GM12878 (cell line): ENCODE results near the gene CHMP4A. TPM values are rescaled to one million over a fixed set of nuclear protein-coding genes. Genes with fewer than 3 reads are reported as not detected.

Source experiments
- ATAC-seq: fragments of 200-7000 bp; cut with Tn5 transposase; 3 replicates; pipeline ENCODE4 v1.9.1; 2020; ENCODE audit warnings: mild to moderate bottlenecking, moderate library complexity
- BruUV-seq: library from RNA; stranded (reverse); fragments of 400-500 nt; replicated peaks from 2 replicates; lab custom pipeline; 2021; lab: Mats Ljungman, UMichigan
- CTCF ChIA-PET: fragments of 300-600 bp; sonication (Branson Sonifier 250); formaldehyde crosslinking; extraction: SDS; loops from one replicate; lab custom pipeline; 2021; ENCODE audit warnings: inconsistent platforms; lab: Yijun Ruan, JAX
- POLR2A ChIA-PET: fragments of 350-600 bp; formaldehyde crosslinking; extraction: SDS; loops from one replicate; lab custom pipeline; 2021; ENCODE audit warnings: inconsistent platforms; lab: Charles Lee
- RAD21 ChIA-PET: fragments of 300-600 bp; sonication (Branson Sonifier 250); formaldehyde crosslinking; loops from one replicate; lab custom pipeline; 2023; ENCODE audit warnings: antibody characterized with exemption; ENCODE audit not compliant: unreplicated experiment; lab: Charles Lee
- SMC1A ChIA-PET: fragments of 300-600 bp; sonication (Branson Sonifier 250); formaldehyde crosslinking; loops from one replicate; lab custom pipeline; 2023; ENCODE audit not compliant: unreplicated experiment, uncharacterized antibody; lab: Charles Lee
- DNase-seq: peaks from one replicate; pipeline ENCODE4 v3.0.0-alpha.2; 2011; ENCODE audit warnings: low read depth, low spot score
- FAIRE-seq: peaks from 3 replicates; lab custom pipeline; 2011; peaks lifted over from hg19 to GRCh38; lab: Jason Lieb, UNC
- H2AFZ ChIP-seq: 2 replicates; pipeline ENCODE4 v1.6.0; 2011; ENCODE audit warnings: low read depth, low read length, control low read depth; ENCODE audit not compliant: control insufficient read depth
- H3K27ac ChIP-seq: 2 replicates; pipeline ENCODE4 v1.5.1; 2011; ENCODE audit warnings: control low read depth; ENCODE audit not compliant: control insufficient read depth, insufficient read depth
- H3K27me3 ChIP-seq, 2 experiments: replicated peaks in 1 of 2; 2 replicates each; pipeline versions ENCODE4 v1.6.0 to v1.6.1; 2011; ENCODE audit warnings: low read length in 1 of 2; ENCODE audit not compliant: control insufficient read depth in 2 of 2, insufficient read depth in 2 of 2
- H3K36me3 ChIP-seq, 2 experiments: 2 replicates each; pipeline ENCODE4 v1.5.1; 2011; ENCODE audit warnings: low read length in 1 of 2; ENCODE audit not compliant: control insufficient read depth in 2 of 2, insufficient read depth in 2 of 2
- H3K4me1 ChIP-seq: 2 replicates; pipeline ENCODE4 v1.6.1; 2011; ENCODE audit warnings: mild to moderate bottlenecking, low read length, moderate library complexity, mixed read lengths; ENCODE audit not compliant: control insufficient read depth, insufficient read depth
- H3K4me2 ChIP-seq: 2 replicates; pipeline ENCODE4 v1.6.0; 2011; ENCODE audit warnings: control low read depth; ENCODE audit not compliant: control insufficient read depth, insufficient read depth
- H3K4me3 ChIP-seq: fragments of 200-600 bp; sonication (generic); 2 replicates; pipeline ENCODE4 v1.5.1; 2016
- H3K79me2 ChIP-seq: 2 replicates; pipeline ENCODE4 v1.6.0; 2011; ENCODE audit warnings: low read length; ENCODE audit not compliant: control insufficient read depth, insufficient read depth
- H3K9ac ChIP-seq: 2 replicates; pipeline ENCODE4 v1.8.0; 2011; ENCODE audit warnings: low read length, control low read depth, mixed read lengths; ENCODE audit not compliant: control insufficient read depth, insufficient read depth
- H3K9me3 ChIP-seq: replicated peaks from 3 replicates; pipeline ENCODE4 v1.5.1; 2011; ENCODE audit warnings: mild to moderate bottlenecking, low read length; ENCODE audit not compliant: control insufficient read depth, insufficient read depth
- H4K20me1 ChIP-seq: 2 replicates; pipeline ENCODE4 v1.6.0; 2011; ENCODE audit not compliant: control insufficient read depth, insufficient read depth
- CREB1 ChIP-seq: IDR thresholded peaks from 2 replicates; pipeline ENCODE4 v1.6.1; 2012; ENCODE audit warnings: low read depth, mild to moderate bottlenecking, inconsistent platforms
- DPF2 ChIP-seq: fragments of 450-650 bp; IDR thresholded peaks from 2 replicates; pipeline ENCODE4 v1.6.1; 2017; ENCODE audit warnings: mild to moderate bottlenecking
- GABPA ChIP-seq: IDR thresholded peaks from 2 replicates; pipeline ENCODE4 v1.6.1; 2014; ENCODE audit warnings: antibody characterized with exemption, low read depth, mild to moderate bottlenecking, inconsistent platforms
- HCFC1 ChIP-seq: fragments of 150-350 bp; IDR thresholded peaks from 2 replicates; pipeline ENCODE4 v1.6.1; 2014; ENCODE audit warnings: low read length
- HDGF ChIP-seq: fragments of 450-650 bp; IDR thresholded peaks from 2 replicates; pipeline ENCODE4 v1.6.1; 2016; ENCODE audit warnings: antibody characterized with exemption
- IKZF1 ChIP-seq: fragments of 450-650 bp; conservative IDR thresholded peaks from 2 replicates; pipeline ENCODE4 v1.6.1; 2017; ENCODE audit warnings: antibody characterized with exemption, mild to moderate bottlenecking
- LARP7 ChIP-seq: fragments of 450-650 bp; IDR thresholded peaks from 2 replicates; pipeline ENCODE4 v1.6.1; 2017; ENCODE audit warnings: mild to moderate bottlenecking
- NR2C1 ChIP-seq: fragments of 450-650 bp; IDR thresholded peaks from 2 replicates; pipeline ENCODE4 v1.6.1; 2017; ENCODE audit warnings: antibody characterized with exemption, mild to moderate bottlenecking, moderate library complexity
- NR2C2 ChIP-seq: IDR thresholded peaks from 2 replicates; pipeline ENCODE4 v1.6.1; 2011; ENCODE audit warnings: borderline replicate concordance, low read depth; ENCODE audit not compliant: control insufficient read depth, insufficient read length
- POLR2AphosphoS5 ChIP-seq: IDR thresholded peaks from 2 replicates; pipeline ENCODE4 v1.6.1; 2011; ENCODE audit warnings: mild to moderate bottlenecking, low read length, inconsistent platforms
- TBL1XR1 ChIP-seq: IDR thresholded peaks from 2 replicates; pipeline ENCODE4 v1.6.1; 2012; ENCODE audit warnings: low read depth, low read length, improper control_type of control experiment
- WGBS: methylation state at CpG from one replicate; pipeline ENCODE4 v1.1.6; 2016; ENCODE audit warnings: low lambda C conversion rate; ENCODE audit not compliant: insufficient replicate concordance, insufficient coverage; ENCODE audit errors: missing lambda C conversion rate; 5-methylcytosine and 5-hydroxymethylcytosine counted together
- in situ Hi-C: fragments of 300-500 bp; cut with MboI; formaldehyde crosslinking; loops from 9 replicates; pipeline ENCODE4 v1.14.3; 2018; ENCODE audit warnings: mixed read lengths
- intact Hi-C: fragments of 100-400 bp; cut with micrococcal nuclease; formaldehyde crosslinking; loops from one replicate; pipeline ENCODE4 v1.14.2; 2022; ENCODE audit not compliant: unreplicated experiment
- polyA plus RNA-seq, 11 experiments: library from polyadenylated mRNA; depleted of rRNA in 4 of 11; unstranded in 6 of 11; stranded (reverse) in 5 of 11; fragments of >200 nt; fragmentation: Nextera tagmentation in 4 of 11; fragmentation: Illumina TruSeq in 1 of 11; extraction: Ambion mirVana in 4 of 11; extraction: Trizol in 1 of 11; gene quantifications; 1 replicate in 1 of 11; 2 replicates in 10 of 11; pipeline versions ENCODE4 v1.2.1 to v1.2.3, GENCODE V29; 2011 to 2016; ENCODE audit warnings: inconsistent platforms in 2 of 11, missing spikeins in 2 of 11, low read depth in 1 of 11
- total RNA-seq, 4 experiments: library from RNA; depleted of rRNA in 3 of 4; stranded (reverse); fragments of >200 nt in 3 of 4; fragmentation: Illumina TruSeq in 1 of 4; extraction: Trizol in 1 of 4; gene quantifications; 2 replicates each; pipeline versions ENCODE4 v1.2.1 to v1.2.3, GENCODE V29; 2013 to 2021
- TF ChIP-seq, protein P1 (sequence below): fragments of 450-650 bp; IDR thresholded peaks from 2 replicates; pipeline ENCODE4 v1.6.1; 2017; ENCODE audit warnings: mild to moderate bottlenecking, moderate library complexity
- TF ChIP-seq, protein P2 (sequence below): IDR thresholded peaks from 2 replicates; pipeline ENCODE4 v1.6.1; 2012; ENCODE audit warnings: low read depth, low read length, improper control_type of control experiment
- TF ChIP-seq, protein P3 (sequence below): fragments of 450-650 bp; IDR thresholded peaks from 2 replicates; pipeline ENCODE4 v1.6.1; 2017; ENCODE audit warnings: mild to moderate bottlenecking
- TF ChIP-seq, protein P4 (sequence below): fragments of 450-650 bp; conservative IDR thresholded peaks from 2 replicates; pipeline ENCODE4 v1.6.1; 2017; ENCODE audit warnings: mild to moderate bottlenecking, moderate library complexity

The CHMP4A gene
- total and polyA plus RNA-seq, 10 of the 15 experiments (the other 5 are each of a cell fraction or from before 2014, with no cell fraction given): 35.5 to 151 (median 84.7) TPM

DNA sequence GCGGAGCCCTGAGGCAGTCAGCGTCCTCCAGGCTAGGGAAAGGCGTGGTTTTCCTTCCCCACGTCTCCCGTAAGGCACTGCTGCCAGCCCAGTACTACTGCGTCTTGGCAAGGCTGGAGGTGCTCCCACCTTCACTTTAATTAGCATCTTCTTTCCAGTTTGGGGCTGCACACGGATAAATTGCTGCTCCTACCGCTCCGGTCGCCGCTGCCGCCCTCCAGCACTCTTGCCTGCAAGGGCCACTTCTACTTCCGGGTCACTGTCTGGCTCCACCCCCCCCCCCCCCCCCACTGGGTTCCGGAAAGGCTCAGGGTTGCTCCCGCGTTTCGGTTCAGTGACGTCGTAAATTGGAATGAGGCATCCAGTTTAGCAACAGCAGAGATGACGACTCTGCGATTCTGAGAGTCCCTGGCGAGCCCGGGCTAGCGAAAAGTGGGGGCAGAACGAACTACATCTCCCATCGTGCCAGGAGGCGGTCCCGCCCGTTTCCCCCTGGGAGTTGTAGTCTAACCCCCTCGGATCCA is 18.9 kb upstream of the CHMP4A start, which contains the start of gene NEDD8:
Gene NEDD8, minus strand, starts transcription at position 247 of the 524 bp plus-strand sequence. Its CDS starts 100 bp downstream, at position 147.
- CTCF ChIA-PET: interaction anchor here (1.3 to 2.3 kb wide), 2 partner anchors 10 to 17 kb away, joined by 3 to 12 read pairs; partner anchors contain the start of genes MDP1 and TINF2
- DNase-seq: peak; percentile 69
- Histone ChIP-seq H3K36me3 (peaks cover 1 to 25% of the 10 kb centered on the region in 2 experiments; a peak in 3 of 4 replicates), H4K20me1 (no peaks in the 10 kb centered on the region), H3K9ac (peak within 1 kb of the TSS; percentile 92), H2AFZ (peak within 1 kb of the TSS; percentile 91), H3K27me3 (no peaks in the 10 kb centered on the region), H3K4me3 (peak within 1 kb of the TSS; percentile 87), H3K79me2 (peaks cover 35% of the 10 kb centered on the region), H3K9me3 (no peaks in the 10 kb centered on the region), H3K4me1 (peaks cover 14% of the 10 kb centered on the region), H3K4me2 (peak within 1 kb of the TSS; percentile 97), H3K27ac (peak within 1 kb of the TSS; percentile 84)
- RAD21 ChIA-PET: interaction anchor here (2.3 kb wide), 1 partner anchor 10 kb away, joined by 13 read pairs; the partner anchor contains the start of gene TINF2
- WGBS: 1% methylated on average over 29 of the region's 30 CpGs
- in situ Hi-C loops (no loop called here), intact Hi-C loops (loop anchor here (1.0 kb wide), 2 partner anchors 10 to 19 kb away; partner anchors contain the start of genes CHMP4A and TINF2)
- peak; percentile 86 for ATAC-seq
- FAIRE-seq: peak; percentile 86
- POLR2A ChIA-PET: interaction anchor here (1.7 to 2.1 kb wide), 2 partner anchors 10 to 35 kb away, joined by 4 to 15 read pairs; partner anchors contain the start of gene TINF2
- SMC1A ChIA-PET: interaction anchor here (1.0 to 2.0 kb wide), 2 partner anchors 10 to 13 kb away, joined by 4 to 6 read pairs; partner anchors contain the start of gene TINF2
- BruUV-seq: no TSS peak
- 0 out of 2 replicates have a peak, but pooled peaks have one; percentile 2 for TF ChIP-seq LARP7
- TF ChIP-seq, protein P1, sequence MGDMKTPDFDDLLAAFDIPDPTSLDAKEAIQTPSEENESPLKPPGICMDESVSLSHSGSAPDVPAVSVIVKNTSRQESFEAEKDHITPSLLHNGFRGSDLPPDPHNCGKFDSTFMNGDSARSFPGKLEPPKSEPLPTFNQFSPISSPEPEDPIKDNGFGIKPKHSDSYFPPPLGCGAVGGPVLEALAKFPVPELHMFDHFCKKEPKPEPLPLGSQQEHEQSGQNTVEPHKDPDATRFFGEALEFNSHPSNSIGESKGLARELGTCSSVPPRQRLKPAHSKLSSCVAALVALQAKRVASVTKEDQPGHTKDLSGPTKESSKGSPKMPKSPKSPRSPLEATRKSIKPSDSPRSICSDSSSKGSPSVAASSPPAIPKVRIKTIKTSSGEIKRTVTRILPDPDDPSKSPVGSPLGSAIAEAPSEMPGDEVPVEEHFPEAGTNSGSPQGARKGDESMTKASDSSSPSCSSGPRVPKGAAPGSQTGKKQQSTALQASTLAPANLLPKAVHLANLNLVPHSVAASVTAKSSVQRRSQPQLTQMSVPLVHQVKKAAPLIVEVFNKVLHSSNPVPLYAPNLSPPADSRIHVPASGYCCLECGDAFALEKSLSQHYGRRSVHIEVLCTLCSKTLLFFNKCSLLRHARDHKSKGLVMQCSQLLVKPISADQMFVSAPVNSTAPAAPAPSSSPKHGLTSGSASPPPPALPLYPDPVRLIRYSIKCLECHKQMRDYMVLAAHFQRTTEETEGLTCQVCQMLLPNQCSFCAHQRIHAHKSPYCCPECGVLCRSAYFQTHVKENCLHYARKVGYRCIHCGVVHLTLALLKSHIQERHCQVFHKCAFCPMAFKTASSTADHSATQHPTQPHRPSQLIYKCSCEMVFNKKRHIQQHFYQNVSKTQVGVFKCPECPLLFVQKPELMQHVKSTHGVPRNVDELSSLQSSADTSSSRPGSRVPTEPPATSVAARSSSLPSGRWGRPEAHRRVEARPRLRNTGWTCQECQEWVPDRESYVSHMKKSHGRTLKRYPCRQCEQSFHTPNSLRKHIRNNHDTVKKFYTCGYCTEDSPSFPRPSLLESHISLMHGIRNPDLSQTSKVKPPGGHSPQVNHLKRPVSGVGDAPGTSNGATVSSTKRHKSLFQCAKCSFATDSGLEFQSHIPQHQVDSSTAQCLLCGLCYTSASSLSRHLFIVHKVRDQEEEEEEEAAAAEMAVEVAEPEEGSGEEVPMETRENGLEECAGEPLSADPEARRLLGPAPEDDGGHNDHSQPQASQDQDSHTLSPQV: no peak
- TF ChIP-seq DPF2: no peak
- TF ChIP-seq, protein P2, sequence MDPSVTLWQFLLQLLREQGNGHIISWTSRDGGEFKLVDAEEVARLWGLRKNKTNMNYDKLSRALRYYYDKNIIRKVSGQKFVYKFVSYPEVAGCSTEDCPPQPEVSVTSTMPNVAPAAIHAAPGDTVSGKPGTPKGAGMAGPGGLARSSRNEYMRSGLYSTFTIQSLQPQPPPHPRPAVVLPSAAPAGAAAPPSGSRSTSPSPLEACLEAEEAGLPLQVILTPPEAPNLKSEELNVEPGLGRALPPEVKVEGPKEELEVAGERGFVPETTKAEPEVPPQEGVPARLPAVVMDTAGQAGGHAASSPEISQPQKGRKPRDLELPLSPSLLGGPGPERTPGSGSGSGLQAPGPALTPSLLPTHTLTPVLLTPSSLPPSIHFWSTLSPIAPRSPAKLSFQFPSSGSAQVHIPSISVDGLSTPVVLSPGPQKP: no peak
- peak; percentile 97 for TF ChIP-seq HCFC1
- peak; percentile 99 for TF ChIP-seq IKZF1
- TF ChIP-seq GABPA: peak; percentile 91; the same call in 1 of the 2 replicates
- TF ChIP-seq, protein P3, sequence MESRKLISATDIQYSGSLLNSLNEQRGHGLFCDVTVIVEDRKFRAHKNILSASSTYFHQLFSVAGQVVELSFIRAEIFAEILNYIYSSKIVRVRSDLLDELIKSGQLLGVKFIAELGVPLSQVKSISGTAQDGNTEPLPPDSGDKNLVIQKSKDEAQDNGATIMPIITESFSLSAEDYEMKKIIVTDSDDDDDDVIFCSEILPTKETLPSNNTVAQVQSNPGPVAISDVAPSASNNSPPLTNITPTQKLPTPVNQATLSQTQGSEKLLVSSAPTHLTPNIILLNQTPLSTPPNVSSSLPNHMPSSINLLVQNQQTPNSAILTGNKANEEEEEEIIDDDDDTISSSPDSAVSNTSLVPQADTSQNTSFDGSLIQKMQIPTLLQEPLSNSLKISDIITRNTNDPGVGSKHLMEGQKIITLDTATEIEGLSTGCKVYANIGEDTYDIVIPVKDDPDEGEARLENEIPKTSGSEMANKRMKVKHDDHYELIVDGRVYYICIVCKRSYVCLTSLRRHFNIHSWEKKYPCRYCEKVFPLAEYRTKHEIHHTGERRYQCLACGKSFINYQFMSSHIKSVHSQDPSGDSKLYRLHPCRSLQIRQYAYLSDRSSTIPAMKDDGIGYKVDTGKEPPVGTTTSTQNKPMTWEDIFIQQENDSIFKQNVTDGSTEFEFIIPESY: no peak; the same call in 1 of the 2 replicates
- TF ChIP-seq HDGF: no peak
- 0 out of 2 replicates have a peak, but pooled peaks have one; percentile 30 for TF ChIP-seq TBL1XR1
- TF ChIP-seq NR2C1: peak; percentile 96
- TF ChIP-seq, protein P4, sequence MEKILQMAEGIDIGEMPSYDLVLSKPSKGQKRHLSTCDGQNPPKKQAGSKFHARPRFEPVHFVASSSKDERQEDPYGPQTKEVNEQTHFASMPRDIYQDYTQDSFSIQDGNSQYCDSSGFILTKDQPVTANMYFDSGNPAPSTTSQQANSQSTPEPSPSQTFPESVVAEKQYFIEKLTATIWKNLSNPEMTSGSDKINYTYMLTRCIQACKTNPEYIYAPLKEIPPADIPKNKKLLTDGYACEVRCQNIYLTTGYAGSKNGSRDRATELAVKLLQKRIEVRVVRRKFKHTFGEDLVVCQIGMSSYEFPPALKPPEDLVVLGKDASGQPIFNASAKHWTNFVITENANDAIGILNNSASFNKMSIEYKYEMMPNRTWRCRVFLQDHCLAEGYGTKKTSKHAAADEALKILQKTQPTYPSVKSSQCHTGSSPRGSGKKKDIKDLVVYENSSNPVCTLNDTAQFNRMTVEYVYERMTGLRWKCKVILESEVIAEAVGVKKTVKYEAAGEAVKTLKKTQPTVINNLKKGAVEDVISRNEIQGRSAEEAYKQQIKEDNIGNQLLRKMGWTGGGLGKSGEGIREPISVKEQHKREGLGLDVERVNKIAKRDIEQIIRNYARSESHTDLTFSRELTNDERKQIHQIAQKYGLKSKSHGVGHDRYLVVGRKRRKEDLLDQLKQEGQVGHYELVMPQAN: 0 out of 2 replicates have a peak, but pooled peaks have one; percentile 45
- TF ChIP-seq POLR2AphosphoS5: no peak; the same call in 1 of the 2 replicates
- peak; percentile 70 for TF ChIP-seq NR2C2
- TF ChIP-seq CREB1: peak; percentile 91
